Measurements from ENCODE around the gene ZDHHC1.

The ZDHHC1 gene

DNA sequence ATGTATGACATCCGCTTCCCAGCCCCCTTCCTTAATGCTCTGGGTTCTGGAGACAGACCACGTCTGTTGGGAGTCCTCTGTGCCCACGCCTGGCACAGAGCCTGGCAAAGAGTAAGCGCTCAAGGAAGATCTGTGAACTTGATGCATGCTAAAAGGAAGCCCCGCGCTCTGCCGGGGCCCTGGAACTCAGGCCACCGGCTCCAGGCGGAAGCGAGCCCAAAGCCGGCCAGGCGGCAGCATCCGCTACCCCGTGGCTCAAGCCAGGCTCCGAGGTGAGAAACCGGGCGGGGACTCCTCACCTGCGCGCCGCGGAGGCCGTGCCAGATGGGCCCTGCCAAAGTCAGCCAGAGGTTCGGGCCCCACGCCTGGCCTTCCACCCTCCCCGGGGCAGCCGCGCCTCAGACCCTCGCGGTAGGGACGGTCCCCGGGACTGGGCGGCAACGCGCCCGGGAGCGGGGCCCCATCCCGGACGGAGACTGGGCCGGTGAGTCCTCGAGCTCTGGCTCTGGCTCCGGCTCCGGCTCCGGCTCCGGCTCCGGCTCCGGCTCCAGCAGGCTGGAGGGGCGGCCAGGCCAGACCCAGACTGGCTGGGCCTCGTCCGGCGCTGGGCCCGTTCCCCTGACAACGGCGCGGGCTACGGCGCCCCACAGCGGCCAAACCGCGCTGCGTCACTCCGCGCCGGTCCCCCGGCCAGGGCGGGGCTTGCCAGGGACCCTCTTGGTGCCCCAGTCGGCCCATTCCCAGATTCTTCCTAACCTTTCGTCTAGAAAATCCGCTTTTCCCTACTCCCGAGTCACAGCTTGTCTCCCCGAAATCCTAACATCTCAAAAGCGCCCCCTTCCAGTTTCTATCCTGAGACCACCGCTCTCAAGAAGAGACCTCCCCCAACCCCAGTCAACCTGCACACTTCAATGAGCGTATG lies at the start of gene ZDHHC1:
TSS of gene ZDHHC1 (minus strand) at position 606 of the 922 bp plus-strand sequence. CDS start 8,702 bp downstream, outside the sequence.
- peak; percentile 35 to 53 for DNase-seq

DNA sequence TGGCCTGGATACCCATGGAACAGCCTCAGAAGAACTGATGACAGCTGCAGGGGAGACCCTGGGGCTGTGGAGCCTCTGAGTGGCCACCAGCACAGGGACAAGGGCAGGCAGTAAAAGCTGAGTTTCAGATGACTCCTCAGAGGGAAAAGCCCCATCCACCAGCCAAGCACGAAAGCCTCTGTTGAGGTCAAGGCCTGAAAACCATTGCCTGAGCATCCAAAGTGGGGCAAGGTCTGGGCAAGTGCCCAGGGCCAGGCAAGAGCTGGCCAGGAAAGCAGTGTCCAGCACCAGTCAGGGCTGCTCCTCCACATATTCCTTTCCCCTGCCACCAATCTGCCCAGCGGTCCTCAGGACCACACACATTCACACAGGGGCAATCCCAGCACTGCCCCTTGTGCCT lies 48.3 kb upstream of the ZDHHC1 start:
- no peak for DNase-seq

- no peak for DNase-seq
Observed at GRCh38 chr16:67463691-67464090, 47.4 kb upstream of the ZDHHC1 start.

GRCh38 chr16:67463059-67463458 lies 46.8 kb upstream of the ZDHHC1 start:
- no peak for DNase-seq

GRCh38 chr16:67462279-67462655 lies 46.0 kb upstream of the ZDHHC1 start:
- no peak for DNase-seq

GRCh38 chr16:67461600-67462278 lies 45.5 kb upstream of the ZDHHC1 start:
- DNase-seq = no peak

DNA sequence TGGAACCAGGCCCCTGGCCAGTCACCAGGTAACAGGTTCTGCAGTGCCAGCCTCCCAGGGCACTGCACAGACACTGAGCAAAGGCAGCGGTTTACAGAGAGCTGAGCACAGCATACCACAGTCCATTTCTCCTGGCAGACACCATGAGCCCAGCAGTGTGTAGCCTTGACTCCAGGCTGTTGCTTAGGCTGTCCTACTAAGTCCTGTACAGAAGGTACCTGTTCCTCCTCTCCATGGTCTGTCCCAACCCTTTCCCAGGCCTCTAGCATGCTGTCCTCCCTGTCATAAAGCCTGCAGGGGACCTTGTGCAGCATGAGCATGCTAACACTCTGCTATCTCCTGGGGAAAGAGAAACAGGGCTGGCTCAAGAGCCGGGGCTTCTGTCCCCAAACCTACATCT lies 44.7 kb upstream of the ZDHHC1 start:
- no peak for DNase-seq

DNA sequence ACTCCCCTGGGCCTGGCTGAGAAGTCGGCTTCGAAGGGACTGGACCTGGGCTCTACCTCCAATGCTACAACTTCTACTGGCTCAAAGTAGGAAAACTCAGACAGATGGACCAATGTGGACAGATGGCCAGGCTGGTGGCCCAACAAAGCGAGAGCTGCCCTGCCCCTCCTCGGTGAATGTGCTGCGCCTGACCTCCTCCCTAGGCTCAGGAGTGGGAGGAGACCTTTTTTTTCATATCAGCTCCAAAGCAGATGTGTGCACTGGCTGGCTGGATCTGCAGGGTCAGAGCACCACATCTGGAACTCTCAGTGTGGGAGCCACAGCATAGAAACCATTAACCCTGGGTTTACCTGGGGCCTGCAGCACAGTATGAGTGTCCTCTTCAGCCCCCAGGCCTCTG lies 43.9 kb upstream of the ZDHHC1 start:
- no peak for DNase-seq

- no peak for DNase-seq
Observed at GRCh38 chr16:67459861-67460150, 43.5 kb upstream of the ZDHHC1 start.

DNA sequence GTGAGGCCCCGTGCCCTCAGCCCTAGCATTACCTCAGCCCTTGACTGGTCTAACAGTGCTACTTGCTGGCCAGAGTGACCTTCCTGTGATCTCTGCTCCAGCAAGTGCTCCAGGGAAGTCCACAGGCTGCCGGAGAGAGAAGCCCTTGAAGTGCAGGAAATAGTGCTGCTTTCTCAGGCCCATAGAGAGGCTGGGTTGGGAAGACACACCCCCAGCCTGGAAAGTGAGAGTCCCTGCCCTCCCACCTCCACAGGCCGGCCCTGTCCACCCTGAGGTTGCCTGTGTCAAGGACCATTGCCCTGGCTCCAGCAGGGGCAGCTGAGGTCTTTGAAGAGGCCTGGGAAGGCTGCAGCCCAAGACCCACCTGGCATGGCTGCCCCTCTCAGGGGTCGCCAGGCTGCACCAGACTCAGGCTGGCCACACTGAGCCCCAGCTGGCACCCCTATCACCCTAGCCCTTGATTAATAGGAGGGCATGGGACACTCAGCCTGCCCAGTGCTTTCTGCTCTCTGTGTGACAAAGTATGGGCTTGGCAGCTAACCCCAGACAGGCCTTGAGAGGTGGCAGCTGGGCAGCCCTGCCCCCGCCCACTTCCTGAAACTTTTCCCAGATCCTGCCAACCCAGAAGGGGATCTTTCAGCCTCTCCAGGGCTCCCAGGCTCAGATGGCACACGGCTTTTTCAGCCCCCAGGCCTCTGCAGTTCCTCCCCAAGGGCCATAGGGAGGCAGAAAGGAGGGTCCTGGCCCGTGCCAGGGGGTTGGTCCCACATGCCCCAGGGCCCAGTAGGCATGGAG lies 43.0 kb upstream of the ZDHHC1 start:
- DNase-seq = no peak

GRCh38 chr16:67458121-67458641 lies 41.9 kb upstream of the ZDHHC1 start:
- DNase-seq = no peak

DNA sequence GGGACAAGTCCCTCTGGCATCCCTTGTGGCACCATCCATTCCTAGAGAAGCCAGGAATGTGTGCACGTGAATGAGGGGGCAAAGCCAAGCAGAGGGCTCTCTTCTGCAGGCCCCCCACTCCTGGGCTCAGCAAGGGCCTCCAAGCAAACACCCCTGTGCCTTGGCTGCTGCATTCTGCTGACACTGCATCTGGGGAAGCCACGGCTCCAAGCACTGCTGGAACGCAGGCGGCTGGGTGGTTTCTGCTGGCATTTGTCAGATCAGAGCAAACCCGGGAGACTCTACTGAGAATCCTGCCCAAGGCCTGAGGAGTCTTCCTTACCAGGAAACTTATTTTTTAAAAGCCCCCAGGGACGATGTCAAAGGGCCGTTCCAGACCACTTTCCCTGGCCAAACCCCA lies 41.3 kb upstream of the ZDHHC1 start:
- DNase-seq = no peak

DNA sequence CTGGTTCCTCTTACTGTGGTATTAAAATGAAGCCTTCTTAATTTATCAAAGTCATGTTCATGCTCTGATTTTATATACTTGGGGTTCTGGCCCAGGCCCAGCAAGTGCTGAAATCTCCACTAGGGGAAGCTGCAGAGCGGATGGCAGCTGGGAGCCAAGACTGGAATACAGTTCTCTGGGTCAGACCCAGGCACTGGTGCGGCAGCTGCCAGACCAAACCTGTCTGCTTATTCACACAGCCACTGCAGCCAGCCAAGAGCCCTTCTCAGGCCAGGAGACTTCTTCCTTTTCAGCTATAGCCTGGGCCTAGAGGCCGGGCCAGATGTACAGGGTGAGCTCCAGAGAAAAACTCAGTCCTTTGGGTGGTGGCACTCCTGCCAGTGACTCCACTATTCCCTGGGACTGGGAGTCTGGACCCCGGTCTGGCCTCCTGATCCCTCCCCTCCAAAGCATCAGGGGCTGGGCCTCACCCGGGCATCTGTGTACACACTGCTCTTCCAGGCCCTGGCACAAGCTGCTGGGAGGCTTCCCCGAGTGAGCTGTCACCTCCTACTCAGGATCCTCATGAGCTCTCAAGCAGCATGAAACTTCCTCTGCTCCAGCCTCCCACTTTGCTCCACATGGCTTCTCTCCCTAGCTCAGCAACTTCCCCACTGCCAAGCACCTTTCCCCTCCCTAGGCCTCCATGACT lies 40.3 kb upstream of the ZDHHC1 start:
- DNase-seq = peak; percentile 22 to 26

DNA sequence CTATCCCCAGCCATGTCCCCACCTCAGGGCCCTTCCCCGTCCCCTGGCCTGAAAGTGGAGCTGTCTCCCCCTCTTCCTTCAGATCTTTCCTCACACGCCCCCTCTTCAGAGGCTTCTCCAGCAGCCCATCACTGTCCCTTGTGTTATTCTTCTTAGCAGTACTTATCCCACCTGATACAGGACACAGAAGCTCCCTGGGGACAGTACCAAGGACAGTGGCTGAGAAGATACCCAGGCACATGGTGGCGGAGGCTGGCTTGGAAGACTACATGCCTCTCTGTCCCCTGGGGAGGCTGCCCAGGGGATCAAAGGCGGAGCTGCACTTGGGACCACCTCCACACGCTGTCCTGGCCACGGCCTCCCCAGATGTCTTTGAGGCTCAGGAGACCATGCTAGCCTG lies 38.6 kb upstream of the ZDHHC1 start:
- DNase-seq = no peak

DNA sequence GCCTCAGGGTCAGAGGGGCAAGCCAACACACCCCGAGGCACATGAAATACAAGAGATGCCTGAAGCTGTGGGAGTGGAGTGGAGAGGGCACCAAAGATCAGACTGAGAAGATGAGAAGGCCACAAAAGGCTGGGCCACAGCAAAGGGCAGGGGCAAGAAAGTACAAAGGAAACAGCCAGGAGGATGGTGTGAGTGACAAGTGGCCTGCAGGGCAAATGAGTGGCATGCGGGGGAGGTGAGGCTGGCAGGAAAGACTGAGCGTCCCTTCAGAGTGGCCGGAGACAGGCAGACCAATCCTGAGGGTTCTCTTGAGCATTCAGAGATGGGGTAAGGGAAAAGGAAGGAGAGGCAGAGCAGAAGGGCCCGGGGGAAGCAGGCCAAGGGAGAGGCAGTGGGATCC lies 37.8 kb upstream of the ZDHHC1 start:
- DNase-seq = no peak

DNA sequence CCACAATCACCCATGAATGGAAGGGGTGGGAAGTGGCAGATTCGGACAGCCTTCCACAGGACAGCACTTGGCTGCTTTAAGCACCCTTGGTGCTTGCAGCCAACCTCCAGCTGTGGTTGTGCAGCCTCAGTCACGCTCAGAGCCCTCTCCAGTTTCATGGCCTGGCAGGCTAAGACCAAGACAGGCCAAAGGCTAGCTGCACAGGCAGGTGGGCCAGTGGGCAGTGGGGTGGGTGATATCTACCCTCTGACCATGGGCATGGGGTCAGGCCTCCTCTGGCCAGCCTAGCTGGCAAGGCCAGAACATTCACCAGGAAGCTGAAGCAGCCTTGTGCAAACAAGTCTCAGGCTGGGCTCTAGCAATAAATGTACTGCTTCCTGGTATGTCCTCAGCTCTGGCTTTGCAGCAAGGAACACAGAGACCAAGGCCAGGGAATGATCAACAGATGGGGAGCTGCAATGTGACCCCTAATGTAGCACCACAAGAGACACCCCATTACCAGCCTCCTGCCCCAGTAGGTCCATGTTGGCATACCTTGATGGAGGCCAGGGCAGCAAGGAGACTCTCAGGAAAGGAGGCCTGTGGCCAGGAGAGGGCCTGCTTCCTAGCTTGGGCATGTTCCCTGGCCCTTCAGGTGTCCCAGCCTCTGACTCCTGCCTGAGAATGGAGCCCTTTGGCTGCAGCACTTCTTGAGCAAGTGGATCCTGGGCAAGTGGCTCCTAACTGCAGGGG lies 35.6 kb upstream of the ZDHHC1 start:
- DNase-seq = no peak

GRCh38 chr16:67451061-67451703 lies 34.9 kb upstream of the ZDHHC1 start:
- no peak for DNase-seq

DNA sequence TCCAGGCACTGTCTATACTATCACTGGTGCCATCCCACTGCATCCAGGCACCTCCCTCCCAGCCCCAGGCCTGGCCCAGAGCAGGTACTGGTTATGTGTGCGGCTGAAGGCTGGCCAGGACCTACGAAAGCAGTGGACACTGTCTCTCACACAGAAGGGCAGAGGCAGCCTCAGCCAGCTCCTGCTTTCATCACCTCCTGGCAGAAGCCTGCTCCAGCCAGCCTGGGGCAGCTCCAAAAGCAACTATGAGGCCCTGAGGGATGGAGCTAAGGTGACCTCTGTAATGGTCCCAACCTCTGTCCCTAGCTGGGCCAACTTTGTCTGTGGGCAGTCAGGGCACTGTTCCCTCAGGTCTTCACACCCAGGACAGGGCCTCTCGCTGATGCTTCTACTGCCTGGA lies 33.5 kb upstream of the ZDHHC1 start:
- DNase-seq = no peak

DNA sequence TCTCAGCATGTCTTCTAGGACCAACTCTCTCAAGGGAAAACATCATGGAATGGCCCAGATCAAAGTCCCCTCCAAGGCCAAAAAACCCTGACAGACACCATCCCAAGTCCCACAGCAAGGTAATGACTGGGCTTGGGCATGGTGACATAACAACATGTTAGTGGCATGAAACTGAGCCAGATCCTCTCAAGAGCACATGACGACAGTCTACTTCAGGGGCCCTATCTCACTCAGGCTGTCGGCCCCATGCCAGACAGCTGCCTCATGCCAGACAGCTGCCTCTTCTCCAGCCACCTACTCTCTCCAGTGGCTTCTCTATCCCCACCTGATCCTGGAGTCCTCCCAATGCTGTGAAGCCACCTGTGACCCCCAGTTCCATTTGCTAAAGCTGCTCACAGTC lies 33.1 kb upstream of the ZDHHC1 start:
- DNase-seq = peak; percentile 83

DNA sequence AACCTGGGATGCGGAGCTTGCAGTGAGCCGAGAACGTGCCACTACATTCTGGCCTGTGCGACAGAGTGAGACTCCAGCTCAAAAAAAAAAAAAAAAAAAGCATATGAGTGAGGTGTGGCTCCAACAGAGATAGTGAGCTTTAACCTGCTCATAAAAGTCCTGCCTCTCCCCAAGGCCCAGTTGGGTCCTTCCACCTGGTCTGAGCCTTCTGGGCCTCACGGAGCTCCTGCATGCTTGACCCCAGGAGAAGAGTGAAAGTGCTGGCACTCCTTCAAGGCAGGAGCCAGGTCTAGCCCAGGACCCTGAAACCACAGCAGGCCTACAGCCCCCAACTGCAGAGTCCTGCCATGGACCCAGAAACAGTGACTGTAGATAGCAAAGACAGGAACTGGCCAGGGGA lies 32.3 kb upstream of the ZDHHC1 start:
- DNase-seq = no peak

DNA sequence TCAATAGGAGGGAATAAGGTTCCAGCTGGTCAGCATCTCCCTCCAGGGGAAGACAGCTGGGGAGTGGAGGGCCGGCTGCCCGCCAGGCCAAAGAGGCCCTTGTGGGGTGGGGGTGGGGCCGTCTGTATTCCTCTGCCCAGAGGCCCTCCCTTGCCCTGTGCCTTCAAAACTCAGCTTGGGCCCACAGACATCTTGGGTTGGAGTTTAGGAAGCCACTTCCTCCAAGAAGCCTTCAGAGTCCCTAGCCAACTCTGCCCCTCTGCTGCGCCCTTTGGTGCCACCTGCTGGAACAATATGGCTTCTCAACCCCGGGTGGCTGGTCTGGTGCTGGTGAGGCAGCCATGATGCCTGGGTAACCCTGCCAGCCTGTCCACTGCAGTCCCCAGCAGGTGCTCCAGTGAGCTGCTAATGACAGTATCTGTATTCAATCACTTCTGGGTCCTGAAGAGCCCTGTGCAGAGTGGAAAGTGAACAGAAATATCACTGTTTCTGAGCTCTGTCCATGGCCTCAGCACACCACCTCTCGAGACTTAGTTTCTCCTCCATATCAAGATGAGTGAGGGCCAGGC lies 31.3 kb upstream of the ZDHHC1 start:
- DNase-seq = peak; percentile 43 to 51

Measured in SHP77 (cell line).